ENCODE results near the gene C1QTNF5.

DNA sequence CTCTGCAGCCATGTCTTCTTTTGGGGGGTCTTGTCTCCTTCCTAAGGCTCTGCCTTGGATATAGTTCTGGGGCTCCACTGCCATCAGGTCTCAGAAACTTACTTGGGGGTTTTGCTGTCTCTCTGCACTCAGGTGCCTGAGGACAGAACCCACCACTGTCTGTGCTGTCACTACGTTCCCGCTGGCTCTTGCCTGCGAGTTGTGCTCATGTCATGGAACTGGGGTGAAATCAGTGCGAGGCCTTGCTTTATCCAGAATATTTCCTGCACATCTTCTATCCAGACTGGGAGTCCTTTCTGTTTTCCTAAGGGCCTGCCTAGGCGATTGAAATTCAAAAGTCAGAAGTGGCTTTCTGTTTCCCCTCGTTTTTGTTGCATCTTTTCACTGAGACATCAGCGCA lies 47.4 kb upstream of the C1QTNF5 start:
- TF ChIP-seq, protein P1, sequence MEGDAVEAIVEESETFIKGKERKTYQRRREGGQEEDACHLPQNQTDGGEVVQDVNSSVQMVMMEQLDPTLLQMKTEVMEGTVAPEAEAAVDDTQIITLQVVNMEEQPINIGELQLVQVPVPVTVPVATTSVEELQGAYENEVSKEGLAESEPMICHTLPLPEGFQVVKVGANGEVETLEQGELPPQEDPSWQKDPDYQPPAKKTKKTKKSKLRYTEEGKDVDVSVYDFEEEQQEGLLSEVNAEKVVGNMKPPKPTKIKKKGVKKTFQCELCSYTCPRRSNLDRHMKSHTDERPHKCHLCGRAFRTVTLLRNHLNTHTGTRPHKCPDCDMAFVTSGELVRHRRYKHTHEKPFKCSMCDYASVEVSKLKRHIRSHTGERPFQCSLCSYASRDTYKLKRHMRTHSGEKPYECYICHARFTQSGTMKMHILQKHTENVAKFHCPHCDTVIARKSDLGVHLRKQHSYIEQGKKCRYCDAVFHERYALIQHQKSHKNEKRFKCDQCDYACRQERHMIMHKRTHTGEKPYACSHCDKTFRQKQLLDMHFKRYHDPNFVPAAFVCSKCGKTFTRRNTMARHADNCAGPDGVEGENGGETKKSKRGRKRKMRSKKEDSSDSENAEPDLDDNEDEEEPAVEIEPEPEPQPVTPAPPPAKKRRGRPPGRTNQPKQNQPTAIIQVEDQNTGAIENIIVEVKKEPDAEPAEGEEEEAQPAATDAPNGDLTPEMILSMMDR (IDR thresholded peaks at IDR 0.05; ENCODE audit: low read depth, low read length, missing input control): no peak
- TF ChIP-seq FOXA1 (IDR thresholded peaks at IDR 0.05) (no peak), RAD21 (IDR thresholded peaks at IDR 0.05) (no peak), TAF1 (conservative IDR thresholded peaks at IDR 0.05) (no peak), YY1 (IDR thresholded peaks at IDR 0.05) (no peak), SP1 (IDR thresholded peaks at IDR 0.05) (no peak), HNF4A (conservative IDR thresholded peaks at IDR 0.05) (no peak), EGR1 (IDR thresholded peaks at IDR 0.05; ENCODE audit: low read depth in 2 of 2) (no peak), FOXA2 (IDR thresholded peaks at IDR 0.05) (no peak)
- TF ChIP-seq, protein P2, sequence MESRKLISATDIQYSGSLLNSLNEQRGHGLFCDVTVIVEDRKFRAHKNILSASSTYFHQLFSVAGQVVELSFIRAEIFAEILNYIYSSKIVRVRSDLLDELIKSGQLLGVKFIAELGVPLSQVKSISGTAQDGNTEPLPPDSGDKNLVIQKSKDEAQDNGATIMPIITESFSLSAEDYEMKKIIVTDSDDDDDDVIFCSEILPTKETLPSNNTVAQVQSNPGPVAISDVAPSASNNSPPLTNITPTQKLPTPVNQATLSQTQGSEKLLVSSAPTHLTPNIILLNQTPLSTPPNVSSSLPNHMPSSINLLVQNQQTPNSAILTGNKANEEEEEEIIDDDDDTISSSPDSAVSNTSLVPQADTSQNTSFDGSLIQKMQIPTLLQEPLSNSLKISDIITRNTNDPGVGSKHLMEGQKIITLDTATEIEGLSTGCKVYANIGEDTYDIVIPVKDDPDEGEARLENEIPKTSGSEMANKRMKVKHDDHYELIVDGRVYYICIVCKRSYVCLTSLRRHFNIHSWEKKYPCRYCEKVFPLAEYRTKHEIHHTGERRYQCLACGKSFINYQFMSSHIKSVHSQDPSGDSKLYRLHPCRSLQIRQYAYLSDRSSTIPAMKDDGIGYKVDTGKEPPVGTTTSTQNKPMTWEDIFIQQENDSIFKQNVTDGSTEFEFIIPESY (IDR thresholded peaks at IDR 0.05): no peak
- TF ChIP-seq, protein P3, sequence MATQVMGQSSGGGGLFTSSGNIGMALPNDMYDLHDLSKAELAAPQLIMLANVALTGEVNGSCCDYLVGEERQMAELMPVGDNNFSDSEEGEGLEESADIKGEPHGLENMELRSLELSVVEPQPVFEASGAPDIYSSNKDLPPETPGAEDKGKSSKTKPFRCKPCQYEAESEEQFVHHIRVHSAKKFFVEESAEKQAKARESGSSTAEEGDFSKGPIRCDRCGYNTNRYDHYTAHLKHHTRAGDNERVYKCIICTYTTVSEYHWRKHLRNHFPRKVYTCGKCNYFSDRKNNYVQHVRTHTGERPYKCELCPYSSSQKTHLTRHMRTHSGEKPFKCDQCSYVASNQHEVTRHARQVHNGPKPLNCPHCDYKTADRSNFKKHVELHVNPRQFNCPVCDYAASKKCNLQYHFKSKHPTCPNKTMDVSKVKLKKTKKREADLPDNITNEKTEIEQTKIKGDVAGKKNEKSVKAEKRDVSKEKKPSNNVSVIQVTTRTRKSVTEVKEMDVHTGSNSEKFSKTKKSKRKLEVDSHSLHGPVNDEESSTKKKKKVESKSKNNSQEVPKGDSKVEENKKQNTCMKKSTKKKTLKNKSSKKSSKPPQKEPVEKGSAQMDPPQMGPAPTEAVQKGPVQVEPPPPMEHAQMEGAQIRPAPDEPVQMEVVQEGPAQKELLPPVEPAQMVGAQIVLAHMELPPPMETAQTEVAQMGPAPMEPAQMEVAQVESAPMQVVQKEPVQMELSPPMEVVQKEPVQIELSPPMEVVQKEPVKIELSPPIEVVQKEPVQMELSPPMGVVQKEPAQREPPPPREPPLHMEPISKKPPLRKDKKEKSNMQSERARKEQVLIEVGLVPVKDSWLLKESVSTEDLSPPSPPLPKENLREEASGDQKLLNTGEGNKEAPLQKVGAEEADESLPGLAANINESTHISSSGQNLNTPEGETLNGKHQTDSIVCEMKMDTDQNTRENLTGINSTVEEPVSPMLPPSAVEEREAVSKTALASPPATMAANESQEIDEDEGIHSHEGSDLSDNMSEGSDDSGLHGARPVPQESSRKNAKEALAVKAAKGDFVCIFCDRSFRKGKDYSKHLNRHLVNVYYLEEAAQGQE (IDR thresholded peaks at IDR 0.05): no peak
- TF ChIP-seq, protein P4, sequence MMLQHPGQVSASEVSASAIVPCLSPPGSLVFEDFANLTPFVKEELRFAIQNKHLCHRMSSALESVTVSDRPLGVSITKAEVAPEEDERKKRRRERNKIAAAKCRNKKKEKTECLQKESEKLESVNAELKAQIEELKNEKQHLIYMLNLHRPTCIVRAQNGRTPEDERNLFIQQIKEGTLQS (IDR thresholded peaks at IDR 0.05): no peak
